Bronchial epithelial cell (primary cell): ENCODE results near the gene MRPL48. TPM values are rescaled to one million over a fixed set of nuclear protein-coding genes. Genes with fewer than 3 reads are reported as not detected.

Source experiments
- DNase-seq: peaks from one replicate; pipeline ENCODE4 v3.0.0-alpha.2; 2010; ENCODE audit warnings: low read depth
- FAIRE-seq: peaks from 2 replicates; lab custom pipeline; 2011; peaks lifted over from hg19 to GRCh38; lab: Jason Lieb, UNC
- H3K27me3 ChIP-seq: 2 replicates; pipeline ENCODE4 v1.5.1; 2011; ENCODE audit warnings: low read length; ENCODE audit not compliant: control insufficient read depth, insufficient read depth
- H3K36me3 ChIP-seq: 2 replicates; pipeline ENCODE4 v1.5.1; 2011; ENCODE audit warnings: low read length; ENCODE audit not compliant: control insufficient read depth, insufficient read depth
- H3K4me3 ChIP-seq: 2 replicates; pipeline ENCODE4 v1.5.1; 2011; ENCODE audit warnings: mild to moderate bottlenecking, low read depth, low read length, control low read depth
- CTCF ChIP-seq: IDR thresholded peaks from 2 replicates; pipeline ENCODE4 v1.5.1; 2011; ENCODE audit warnings: mild to moderate bottlenecking, moderate library complexity, low read length, control low read depth, inconsistent platforms; ENCODE audit not compliant: insufficient read depth, severe bottlenecking
- total RNA-seq: library from RNA; depleted of rRNA; stranded (reverse); fragments of >200 nt; gene quantifications from 2 replicates; pipeline ENCODE4 v1.2.1, GENCODE V29; 2014

Gene MRPL48
- total RNA-seq, 1 donor from 2014 or later = 37.1 TPM

GRCh38 chr11:73860202-73860601 is 72.5 kb downstream of the MRPL48 start:
- Histone ChIP-seq H3K27me3 (no peaks in the 10 kb centered on the region), H3K4me3 (no peak overlapping the region), H3K36me3 (peaks cover 4% of the 10 kb centered on the region)
- FAIRE-seq (no peak), DNase-seq (no peak)
- no peak for TF ChIP-seq CTCF

GRCh38 chr11:73862986-73863385 is 75.3 kb downstream of the MRPL48 start:
- Histone ChIP-seq H3K27me3 (no peaks in the 10 kb centered on the region), H3K36me3 (peaks cover 4% of the 10 kb centered on the region), H3K4me3 (no peak overlapping the region)
- FAIRE-seq (no peak), DNase-seq (no peak)
- TF ChIP-seq CTCF = no peak

- Histone ChIP-seq H3K27me3 (no peaks in the 10 kb centered on the region), H3K36me3 (peaks cover 4% of the 10 kb centered on the region), H3K4me3 (no peak overlapping the region)
- DNase-seq (no peak), FAIRE-seq (no peak)
- TF ChIP-seq CTCF = no peak
These were observed 78.5 kb downstream of the MRPL48 start for GRCh38 chr11:73866095-73866579.

GRCh38 chr11:73866586-73866996 is 78.9 kb downstream of the MRPL48 start:
- no peak for FAIRE-seq

GRCh38 chr11:73869332-73869949 is 81.8 kb downstream of the MRPL48 start:
- no peaks in the 10 kb centered on the region for H3K27me3 ChIP-seq
- FAIRE-seq (no peak), DNase-seq (no peak)
- TF ChIP-seq CTCF = no peak
- H3K4me3 ChIP-seq = no peak overlapping the region
- H3K36me3 ChIP-seq = peaks cover 6% of the 10 kb centered on the region

More at GRCh38 chr11:73866586-73866996, 78.9 kb downstream of the MRPL48 start:
- Histone ChIP-seq H3K36me3 (peaks cover 4% of the 10 kb centered on the region), H3K27me3 (no peaks in the 10 kb centered on the region), H3K4me3 (no peak overlapping the region)
- peak; percentile 84 for DNase-seq
- TF ChIP-seq CTCF = no peak

- Histone ChIP-seq H3K4me3 (no peak overlapping the region), H3K27me3 (no peaks in the 10 kb centered on the region), H3K36me3 (peaks cover 5% of the 10 kb centered on the region)
- FAIRE-seq (no peak), DNase-seq (no peak)
- TF ChIP-seq CTCF = no peak
These were observed 82.6 kb downstream of the MRPL48 start for GRCh38 chr11:73870261-73870660.
